Mucosa of stomach (tissue), 1 donor: ENCODE results near the gene ERCC8.

Experiments
- H3K27me3 ChIP-seq: one replicate; pipeline ENCODE4 v1.7.0; 2013; ENCODE audit warnings: mild to moderate bottlenecking, low read length; ENCODE audit not compliant: control insufficient read depth, insufficient read depth
- H3K36me3 ChIP-seq: one replicate; pipeline ENCODE4 v1.7.0; 2013; ENCODE audit warnings: low read length; ENCODE audit not compliant: control insufficient read depth, insufficient read depth
- H3K4me1 ChIP-seq: one replicate; pipeline ENCODE4 v1.7.0; 2013; ENCODE audit warnings: mild to moderate bottlenecking, low read length; ENCODE audit not compliant: control insufficient read depth, insufficient read depth
- H3K4me3 ChIP-seq: one replicate; pipeline ENCODE4 v1.7.0; 2013; ENCODE audit warnings: low read length
- H3K9ac ChIP-seq: one replicate; pipeline ENCODE4 v1.7.0; 2013; ENCODE audit warnings: mild to moderate bottlenecking, low read length, moderate library complexity
- H3K9me3 ChIP-seq: one replicate; pipeline ENCODE4 v1.7.0; 2013; ENCODE audit warnings: mild to moderate bottlenecking, low read length, moderate library complexity; ENCODE audit not compliant: control insufficient read depth
- donor health status: Pancreatic carcinoma.

ERCC8 gene

GRCh38 chr5:60829490-60830266, 115.2 kb downstream of the ERCC8 start:
- Histone ChIP-seq H3K9me3 (no peaks in the 10 kb centered on the region), H3K27me3 (no peaks in the 10 kb centered on the region), H3K4me3 (no peak overlapping the region), H3K9ac (no peak overlapping the region), H3K4me1 (no peaks in the 10 kb centered on the region), H3K36me3 (no peaks in the 10 kb centered on the region)

GRCh38 chr5:60827201-60827600, 117.7 kb downstream of the ERCC8 start:
- Histone ChIP-seq H3K36me3 (no peaks in the 10 kb centered on the region), H3K9ac (no peak overlapping the region), H3K9me3 (no peaks in the 10 kb centered on the region), H3K27me3 (no peaks in the 10 kb centered on the region), H3K4me3 (no peak overlapping the region), H3K4me1 (no peaks in the 10 kb centered on the region)

- no peak overlapping the region for H3K4me3 ChIP-seq
- no peak overlapping the region for H3K9ac ChIP-seq
- H3K9me3 ChIP-seq, result no peaks in the 10 kb centered on the region
- no peaks in the 10 kb centered on the region for H3K4me1 ChIP-seq
- H3K27me3 ChIP-seq, result no peaks in the 10 kb centered on the region
- H3K36me3 ChIP-seq, result no peaks in the 10 kb centered on the region
Observed at GRCh38 chr5:60826653-60827052, 118.2 kb downstream of the ERCC8 start.
